GM12878 (cell line): ENCODE results near the gene CLCN7. TPM values are rescaled to one million over a fixed set of nuclear protein-coding genes. Genes with fewer than 3 reads are reported as not detected.
A peak's percentile ranks its signal among the peaks of the same experiment; 100 is the strongest.

Experiments used
- ATAC-seq: fragments of 200-7000 bp; cut with Tn5 transposase; 3 replicates; pipeline ENCODE4 v1.9.1; 2020; ENCODE audit warnings: mild to moderate bottlenecking, moderate library complexity
- BruUV-seq: library from RNA; stranded (reverse); fragments of 400-500 nt; replicated peaks from 2 replicates; lab custom pipeline; 2021; lab: Mats Ljungman, UMichigan
- CTCF ChIA-PET: fragments of 300-600 bp; sonication (Branson Sonifier 250); formaldehyde crosslinking; extraction: SDS; loops from one replicate; lab custom pipeline; 2021; ENCODE audit warnings: inconsistent platforms; lab: Yijun Ruan, JAX
- POLR2A ChIA-PET: fragments of 350-600 bp; formaldehyde crosslinking; extraction: SDS; loops from one replicate; lab custom pipeline; 2021; ENCODE audit warnings: inconsistent platforms; lab: Charles Lee
- RAD21 ChIA-PET: fragments of 300-600 bp; sonication (Branson Sonifier 250); formaldehyde crosslinking; loops from one replicate; lab custom pipeline; 2023; ENCODE audit warnings: antibody characterized with exemption; ENCODE audit not compliant: unreplicated experiment; lab: Charles Lee
- SMC1A ChIA-PET: fragments of 300-600 bp; sonication (Branson Sonifier 250); formaldehyde crosslinking; loops from one replicate; lab custom pipeline; 2023; ENCODE audit not compliant: unreplicated experiment, uncharacterized antibody; lab: Charles Lee
- DNase-seq: peaks from one replicate; pipeline ENCODE4 v3.0.0-alpha.2; 2011; ENCODE audit warnings: low read depth, low spot score
- FAIRE-seq: peaks from 3 replicates; lab custom pipeline; 2011; peaks lifted over from hg19 to GRCh38; lab: Jason Lieb, UNC
- H2AFZ ChIP-seq: 2 replicates; pipeline ENCODE4 v1.6.0; 2011; ENCODE audit warnings: low read depth, low read length, control low read depth; ENCODE audit not compliant: control insufficient read depth
- H3K27ac ChIP-seq: 2 replicates; pipeline ENCODE4 v1.5.1; 2011; ENCODE audit warnings: control low read depth; ENCODE audit not compliant: control insufficient read depth, insufficient read depth
- H3K27me3 ChIP-seq, 2 experiments: replicated peaks in 1 of 2; 2 replicates each; pipeline versions ENCODE4 v1.6.0 to v1.6.1; 2011; ENCODE audit warnings: low read length in 1 of 2; ENCODE audit not compliant: control insufficient read depth in 2 of 2, insufficient read depth in 2 of 2
- H3K36me3 ChIP-seq, 2 experiments: 2 replicates each; pipeline ENCODE4 v1.5.1; 2011; ENCODE audit warnings: low read length in 1 of 2; ENCODE audit not compliant: control insufficient read depth in 2 of 2, insufficient read depth in 2 of 2
- H3K4me1 ChIP-seq: 2 replicates; pipeline ENCODE4 v1.6.1; 2011; ENCODE audit warnings: mild to moderate bottlenecking, low read length, moderate library complexity, mixed read lengths; ENCODE audit not compliant: control insufficient read depth, insufficient read depth
- H3K4me2 ChIP-seq: 2 replicates; pipeline ENCODE4 v1.6.0; 2011; ENCODE audit warnings: control low read depth; ENCODE audit not compliant: control insufficient read depth, insufficient read depth
- H3K4me3 ChIP-seq: fragments of 200-600 bp; sonication (generic); 2 replicates; pipeline ENCODE4 v1.5.1; 2016
- H3K79me2 ChIP-seq: 2 replicates; pipeline ENCODE4 v1.6.0; 2011; ENCODE audit warnings: low read length; ENCODE audit not compliant: control insufficient read depth, insufficient read depth
- H3K9ac ChIP-seq: 2 replicates; pipeline ENCODE4 v1.8.0; 2011; ENCODE audit warnings: low read length, control low read depth, mixed read lengths; ENCODE audit not compliant: control insufficient read depth, insufficient read depth
- H3K9me3 ChIP-seq: replicated peaks from 3 replicates; pipeline ENCODE4 v1.5.1; 2011; ENCODE audit warnings: mild to moderate bottlenecking, low read length; ENCODE audit not compliant: control insufficient read depth, insufficient read depth
- H4K20me1 ChIP-seq: 2 replicates; pipeline ENCODE4 v1.6.0; 2011; ENCODE audit not compliant: control insufficient read depth, insufficient read depth
- DPF2 ChIP-seq: fragments of 450-650 bp; IDR thresholded peaks from 2 replicates; pipeline ENCODE4 v1.6.1; 2017; ENCODE audit warnings: mild to moderate bottlenecking
- HDAC6 ChIP-seq: fragments of 200-600 bp; sonication (generic); IDR thresholded peaks from one replicate; pipeline ENCODE4 v1.8.0; 2017; ENCODE audit warnings: antibody characterized with exemption; ENCODE audit not compliant: unreplicated experiment
- KLF5 ChIP-seq: fragments of 450-650 bp; IDR thresholded peaks from 2 replicates; pipeline ENCODE4 v1.6.1; 2014; ENCODE audit warnings: mild to moderate bottlenecking; ENCODE audit not compliant: partially characterized antibody
- MYB ChIP-seq: fragments of 150-350 bp; IDR thresholded peaks from 2 replicates; pipeline ENCODE4 v1.6.1; 2014; ENCODE audit warnings: mild to moderate bottlenecking, low read depth, low read length, borderline replicate concordance
- RBBP5 ChIP-seq: fragments of 200-600 bp; sonication (generic); conservative IDR thresholded peaks from 2 replicates; pipeline ENCODE4 v1.6.1; 2016
- RFX5 ChIP-seq: IDR thresholded peaks from 2 replicates; pipeline ENCODE4 v1.6.1; 2011; ENCODE audit warnings: low read depth, low read length, improper control_type of control experiment
- SMAD5 ChIP-seq: IDR thresholded peaks from 2 replicates; pipeline ENCODE4 v1.6.1; 2016; ENCODE audit warnings: antibody characterized with exemption, low read depth
- SMARCA5 ChIP-seq: fragments of 450-650 bp; IDR thresholded peaks from 2 replicates; pipeline ENCODE4 v1.6.1; 2017; ENCODE audit warnings: mild to moderate bottlenecking
- SPI1 ChIP-seq: IDR thresholded peaks from 2 replicates; pipeline ENCODE4 v1.6.1; 2011; ENCODE audit warnings: low read depth, mild to moderate bottlenecking, low read length, moderate library complexity, borderline replicate concordance; ENCODE audit not compliant: insufficient read depth
- SREBF1 ChIP-seq: IDR thresholded peaks from 2 replicates; pipeline ENCODE4 v1.6.1; 2012; ENCODE audit warnings: mild to moderate bottlenecking, low read length
- STAT1 ChIP-seq: fragments of 450-650 bp; conservative IDR thresholded peaks from 2 replicates; pipeline ENCODE4 v1.6.1; 2014; ENCODE audit warnings: antibody characterized with exemption, mild to moderate bottlenecking
- STAT3 ChIP-seq: IDR thresholded peaks from 2 replicates; pipeline ENCODE4 v1.6.1; 2011; ENCODE audit warnings: low read depth, low read length, improper control_type of control experiment
- ZNF622 ChIP-seq: fragments of 450-650 bp; IDR thresholded peaks from 2 replicates; pipeline ENCODE4 v1.6.1; 2017; ENCODE audit warnings: mild to moderate bottlenecking, inconsistent platforms
- ZSCAN29 ChIP-seq: fragments of 450-650 bp; IDR thresholded peaks from 2 replicates; pipeline ENCODE4 v1.6.1; 2017; ENCODE audit warnings: mild to moderate bottlenecking, moderate library complexity
- WGBS: methylation state at CpG from one replicate; pipeline ENCODE4 v1.1.6; 2016; ENCODE audit warnings: low lambda C conversion rate; ENCODE audit not compliant: insufficient replicate concordance, insufficient coverage; ENCODE audit errors: missing lambda C conversion rate; 5-methylcytosine and 5-hydroxymethylcytosine counted together
- in situ Hi-C: fragments of 300-500 bp; cut with MboI; formaldehyde crosslinking; loops from 9 replicates; pipeline ENCODE4 v1.14.3; 2018; ENCODE audit warnings: mixed read lengths
- intact Hi-C: fragments of 100-400 bp; cut with micrococcal nuclease; formaldehyde crosslinking; loops from one replicate; pipeline ENCODE4 v1.14.2; 2022; ENCODE audit not compliant: unreplicated experiment
- polyA plus RNA-seq, 11 experiments: library from polyadenylated mRNA; depleted of rRNA in 4 of 11; unstranded in 6 of 11; stranded (reverse) in 5 of 11; fragments of >200 nt; fragmentation: Nextera tagmentation in 4 of 11; fragmentation: Illumina TruSeq in 1 of 11; extraction: Ambion mirVana in 4 of 11; extraction: Trizol in 1 of 11; gene quantifications; 1 replicate in 1 of 11; 2 replicates in 10 of 11; pipeline versions ENCODE4 v1.2.1 to v1.2.3, GENCODE V29; 2011 to 2016; ENCODE audit warnings: inconsistent platforms in 2 of 11, missing spikeins in 2 of 11, low read depth in 1 of 11
- total RNA-seq, 4 experiments: library from RNA; depleted of rRNA in 3 of 4; stranded (reverse); fragments of >200 nt in 3 of 4; fragmentation: Illumina TruSeq in 1 of 4; extraction: Trizol in 1 of 4; gene quantifications; 2 replicates each; pipeline versions ENCODE4 v1.2.1 to v1.2.3, GENCODE V29; 2013 to 2021
- TF ChIP-seq, protein P1 (sequence below): fragments of 450-650 bp; IDR thresholded peaks from 2 replicates; pipeline ENCODE4 v1.6.1; 2016; ENCODE audit warnings: mild to moderate bottlenecking, moderate library complexity, borderline replicate concordance
- TF ChIP-seq, protein P2 (sequence below): fragments of 450-650 bp; IDR thresholded peaks from 2 replicates; pipeline ENCODE4 v1.6.1; 2017; ENCODE audit warnings: low read depth, mild to moderate bottlenecking, moderate library complexity

The CLCN7 gene
- total and polyA plus RNA-seq, 10 of the 15 experiments (the other 5 are each of a cell fraction or from before 2014, with no cell fraction given) = 0.04 to 62.5 (median 19.9) TPM

DNA sequence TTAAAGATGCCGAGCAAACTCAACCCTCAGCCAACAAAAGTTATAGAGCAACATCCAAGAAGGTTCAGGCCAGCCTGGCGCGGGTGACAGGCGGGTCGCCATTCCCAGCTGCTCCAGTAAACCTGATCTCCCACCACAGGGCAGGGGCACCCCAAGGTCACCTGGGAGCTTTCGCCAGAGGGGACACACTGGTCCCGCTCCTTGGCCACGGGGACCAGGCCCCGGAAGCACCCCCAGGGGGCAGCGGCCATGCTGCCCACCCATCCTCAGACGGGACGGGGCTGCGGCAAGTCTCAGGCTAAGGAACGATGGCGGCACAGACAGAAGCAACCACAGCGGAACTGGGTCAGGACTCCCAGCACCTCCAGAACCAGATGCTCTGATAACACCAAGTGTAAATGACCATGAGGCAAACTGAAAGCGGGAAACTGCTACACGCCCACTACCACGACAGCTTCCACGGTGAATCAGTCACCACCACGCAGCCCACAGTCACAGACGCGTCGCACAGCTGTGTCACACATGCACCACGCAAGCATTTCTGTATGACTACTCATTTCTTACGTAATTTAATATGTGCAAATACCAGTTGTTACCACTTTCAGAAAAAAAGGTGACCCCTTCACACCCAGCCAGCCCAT lies 16.4 kb downstream of the CLCN7 start (continued):
- no peak for TF ChIP-seq SMAD5
- TF ChIP-seq, protein P1, sequence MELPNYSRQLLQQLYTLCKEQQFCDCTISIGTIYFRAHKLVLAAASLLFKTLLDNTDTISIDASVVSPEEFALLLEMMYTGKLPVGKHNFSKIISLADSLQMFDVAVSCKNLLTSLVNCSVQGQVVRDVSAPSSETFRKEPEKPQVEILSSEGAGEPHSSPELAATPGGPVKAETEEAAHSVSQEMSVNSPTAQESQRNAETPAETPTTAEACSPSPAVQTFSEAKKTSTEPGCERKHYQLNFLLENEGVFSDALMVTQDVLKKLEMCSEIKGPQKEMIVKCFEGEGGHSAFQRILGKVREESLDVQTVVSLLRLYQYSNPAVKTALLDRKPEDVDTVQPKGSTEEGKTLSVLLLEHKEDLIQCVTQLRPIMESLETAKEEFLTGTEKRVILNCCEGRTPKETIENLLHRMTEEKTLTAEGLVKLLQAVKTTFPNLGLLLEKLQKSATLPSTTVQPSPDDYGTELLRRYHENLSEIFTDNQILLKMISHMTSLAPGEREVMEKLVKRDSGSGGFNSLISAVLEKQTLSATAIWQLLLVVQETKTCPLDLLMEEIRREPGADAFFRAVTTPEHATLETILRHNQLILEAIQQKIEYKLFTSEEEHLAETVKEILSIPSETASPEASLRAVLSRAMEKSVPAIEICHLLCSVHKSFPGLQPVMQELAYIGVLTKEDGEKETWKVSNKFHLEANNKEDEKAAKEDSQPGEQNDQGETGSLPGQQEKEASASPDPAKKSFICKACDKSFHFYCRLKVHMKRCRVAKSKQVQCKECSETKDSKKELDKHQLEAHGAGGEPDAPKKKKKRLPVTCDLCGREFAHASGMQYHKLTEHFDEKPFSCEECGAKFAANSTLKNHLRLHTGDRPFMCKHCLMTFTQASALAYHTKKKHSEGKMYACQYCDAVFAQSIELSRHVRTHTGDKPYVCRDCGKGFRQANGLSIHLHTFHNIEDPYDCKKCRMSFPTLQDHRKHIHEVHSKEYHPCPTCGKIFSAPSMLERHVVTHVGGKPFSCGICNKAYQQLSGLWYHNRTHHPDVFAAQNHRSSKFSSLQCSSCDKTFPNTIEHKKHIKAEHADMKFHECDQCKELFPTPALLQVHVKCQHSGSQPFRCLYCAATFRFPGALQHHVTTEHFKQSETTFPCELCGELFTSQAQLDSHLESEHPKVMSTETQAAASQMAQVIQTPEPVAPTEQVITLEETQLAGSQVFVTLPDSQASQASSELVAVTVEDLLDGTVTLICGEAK = no peak
- TF ChIP-seq DPF2 = 0 out of 2 replicates have a peak, but pooled peaks have one; percentile 35
- TF ChIP-seq SREBF1 = no peak

DNA sequence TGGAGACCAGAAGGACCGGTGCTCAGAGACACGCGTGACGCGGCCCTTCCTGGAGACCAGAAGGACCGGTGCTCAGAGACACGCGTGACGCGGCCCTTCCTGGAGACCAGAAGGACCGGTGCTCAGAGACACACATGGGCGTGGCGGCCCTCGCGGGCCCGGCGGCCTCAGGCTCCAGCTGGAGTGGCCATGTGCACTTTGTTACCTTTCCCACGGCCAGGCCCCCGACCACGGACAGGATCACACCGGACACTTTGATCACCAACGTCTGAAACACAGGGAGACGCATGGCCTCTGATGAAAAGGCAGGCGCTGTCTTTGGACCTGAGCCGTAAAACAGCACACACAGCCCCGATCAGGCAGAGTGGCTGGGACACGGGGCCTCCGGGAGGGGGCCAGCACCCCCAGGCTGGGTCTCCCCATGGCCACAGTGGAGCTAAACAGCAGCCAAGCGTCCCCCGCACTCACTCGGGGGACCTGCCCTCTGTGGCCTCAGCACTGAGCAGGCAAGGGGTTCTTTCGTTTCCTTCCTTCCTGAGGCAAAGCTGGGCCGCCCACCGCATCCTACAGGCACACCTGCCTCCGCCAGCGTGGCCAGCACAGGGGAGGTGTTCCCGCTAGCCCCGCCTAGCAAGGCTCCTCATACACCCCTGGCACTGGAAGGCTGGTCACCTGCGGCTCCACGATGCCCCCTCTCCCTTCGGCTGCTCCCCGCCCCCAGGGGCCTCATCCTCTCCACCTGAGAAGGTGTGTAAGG lies 17.2 kb downstream of the CLCN7 start:
- Histone ChIP-seq H3K4me2 (no peak overlapping the region), H4K20me1 (no peaks in the 10 kb centered on the region), H3K9me3 (no peaks in the 10 kb centered on the region), H3K9ac (no peak overlapping the region), H3K79me2 (no peaks in the 10 kb centered on the region), H3K27ac (no peak overlapping the region), H3K27me3 (no peaks in the 10 kb centered on the region), H3K4me1 (peaks cover 10% of the 10 kb centered on the region), H3K36me3 (peaks cover 0 to 12% of the 10 kb centered on the region in 2 experiments; a peak in 3 of 4 replicates), H2AFZ (no peak overlapping the region), H3K4me3 (no peak overlapping the region)
- FAIRE-seq (no peak), ATAC-seq (no peak), DNase-seq (no peak)
- POLR2A ChIA-PET = no interaction called here
- CTCF ChIA-PET = no interaction called here
- intact Hi-C loops (no loop called here), in situ Hi-C loops (no loop called here)
- no peak for TF ChIP-seq KLF5
- no peak for TF ChIP-seq STAT1
- TF ChIP-seq SPI1 = no peak
- TF ChIP-seq RFX5 = no peak
- no peak for TF ChIP-seq STAT3
- TF ChIP-seq SMARCA5 = no peak
- TF ChIP-seq HDAC6 = no peak
- TF ChIP-seq MYB = no peak
- TF ChIP-seq, protein P2, sequence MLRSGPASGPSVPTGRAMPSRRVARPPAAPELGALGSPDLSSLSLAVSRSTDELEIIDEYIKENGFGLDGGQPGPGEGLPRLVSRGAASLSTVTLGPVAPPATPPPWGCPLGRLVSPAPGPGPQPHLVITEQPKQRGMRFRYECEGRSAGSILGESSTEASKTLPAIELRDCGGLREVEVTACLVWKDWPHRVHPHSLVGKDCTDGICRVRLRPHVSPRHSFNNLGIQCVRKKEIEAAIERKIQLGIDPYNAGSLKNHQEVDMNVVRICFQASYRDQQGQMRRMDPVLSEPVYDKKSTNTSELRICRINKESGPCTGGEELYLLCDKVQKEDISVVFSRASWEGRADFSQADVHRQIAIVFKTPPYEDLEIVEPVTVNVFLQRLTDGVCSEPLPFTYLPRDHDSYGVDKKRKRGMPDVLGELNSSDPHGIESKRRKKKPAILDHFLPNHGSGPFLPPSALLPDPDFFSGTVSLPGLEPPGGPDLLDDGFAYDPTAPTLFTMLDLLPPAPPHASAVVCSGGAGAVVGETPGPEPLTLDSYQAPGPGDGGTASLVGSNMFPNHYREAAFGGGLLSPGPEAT = no peak
- no peak for TF ChIP-seq ZNF622
- no peak for TF ChIP-seq RBBP5
- no peak for TF ChIP-seq ZSCAN29
- 89% methylated on average over 38 of the region's 42 CpGs for WGBS
- RAD21 ChIA-PET = no interaction called here
- no TSS peak for BruUV-seq
- SMC1A ChIA-PET = no interaction called here
